HepG2 (cell line): ENCODE measurements around the gene CNNM3. TPM values are rescaled to one million over a fixed set of nuclear protein-coding genes. Genes with fewer than 3 reads are reported as not detected.

ENCODE experiments used
- KDM2A ChIP-seq: sonication (generic); formaldehyde crosslinking; IDR thresholded peaks from 2 replicates; pipeline ENCODE4 v1.4.0; 2020; ENCODE audit warnings: low read depth, missing genetic modification reagents, borderline replicate concordance
- KDM3A ChIP-seq: IDR thresholded peaks from 2 replicates; pipeline ENCODE4 v1.6.1; 2018; ENCODE audit warnings: low read depth, missing compliant biosample characterization
- MED8 ChIP-seq: sonication (generic); formaldehyde crosslinking; IDR thresholded peaks from 2 replicates; pipeline ENCODE4 v1.8.1; 2023; ENCODE audit warnings: mild to moderate bottlenecking, missing genetic modification reagents; ENCODE audit not compliant: insufficient replicate concordance
- NONO ChIP-seq, 2 experiments: fragments of 450-650 bp in 1 of 2; sonication (generic) in 1 of 2; formaldehyde crosslinking in 1 of 2; IDR thresholded peaks in 1 of 2; conservative IDR thresholded peaks in 1 of 2; 2 replicates each; pipeline versions ENCODE4 v1.6.1 to v1.8.0; 2017 to 2022; ENCODE audit warnings: mild to moderate bottlenecking in 1 of 2, missing genetic modification reagents in 1 of 2, moderate library complexity in 1 of 2
- NR3C1 ChIP-seq: sonication (generic); formaldehyde crosslinking; IDR thresholded peaks from 2 replicates; pipeline ENCODE4 v1.4.0; 2020; ENCODE audit warnings: missing genetic modification reagents
- PITX1 ChIP-seq: sonication (generic); formaldehyde crosslinking; IDR thresholded peaks from 2 replicates; pipeline ENCODE4 v1.5.1; 2020; ENCODE audit warnings: mild to moderate bottlenecking, missing genetic modification reagents
- THAP11 ChIP-seq: IDR thresholded peaks from 2 replicates; pipeline ENCODE4 v1.6.1; 2016; ENCODE audit warnings: missing biosample characterization, missing genetic modification reagents
- ZFP90 ChIP-seq: sonication (generic); formaldehyde crosslinking; IDR thresholded peaks from 2 replicates; pipeline ENCODE4 v1.8.0; 2022; ENCODE audit warnings: missing genetic modification reagents, mild to moderate bottlenecking, inconsistent platforms, borderline replicate concordance
- ZNF121 ChIP-seq: sonication (generic); formaldehyde crosslinking; IDR thresholded peaks from 2 replicates; pipeline ENCODE4 v1.5.0; 2020; ENCODE audit warnings: mild to moderate bottlenecking, missing genetic modification reagents
- ZNF138 ChIP-seq: sonication (generic); formaldehyde crosslinking; IDR thresholded peaks from 2 replicates; pipeline ENCODE4 v1.5.0; 2020; ENCODE audit warnings: mild to moderate bottlenecking, low read depth, missing genetic modification reagents
- ZNF230 ChIP-seq: sonication (generic); formaldehyde crosslinking; IDR thresholded peaks from 2 replicates; pipeline ENCODE4 v1.4.0; 2020; ENCODE audit warnings: mild to moderate bottlenecking, missing genetic modification reagents
- ZNF296 ChIP-seq: sonication (generic); formaldehyde crosslinking; conservative IDR thresholded peaks from 2 replicates; pipeline ENCODE4 v1.5.0; 2020; ENCODE audit warnings: mild to moderate bottlenecking, missing genetic modification reagents
- ZNF446 ChIP-seq: sonication (generic); formaldehyde crosslinking; IDR thresholded peaks from 2 replicates; pipeline ENCODE4 v1.5.0; 2020; ENCODE audit warnings: mild to moderate bottlenecking, missing genetic modification reagents
- ZNF564 ChIP-seq: sonication (generic); formaldehyde crosslinking; IDR thresholded peaks from 2 replicates; pipeline ENCODE4 v1.8.1; 2023; ENCODE audit warnings: mild to moderate bottlenecking, missing genetic modification reagents
- ZNF572 ChIP-seq: sonication (generic); formaldehyde crosslinking; IDR thresholded peaks from 2 replicates; pipeline ENCODE4 v1.5.1; 2020; ENCODE audit warnings: mild to moderate bottlenecking, missing genetic modification reagents
- ZNF709 ChIP-seq: sonication (generic); formaldehyde crosslinking; IDR thresholded peaks from 2 replicates; pipeline ENCODE4 v1.5.0; 2020; ENCODE audit warnings: mild to moderate bottlenecking, missing genetic modification reagents
- ZSCAN31 ChIP-seq: sonication (generic); formaldehyde crosslinking; IDR thresholded peaks from 2 replicates; pipeline ENCODE4 v1.5.0; 2020; ENCODE audit warnings: low read depth, mild to moderate bottlenecking, missing genetic modification reagents
- polyA plus RNA-seq, 8 experiments: library from polyadenylated mRNA; depleted of rRNA in 3 of 8; stranded (reverse) in 7 of 8; unstranded in 1 of 8; fragments of >200 nt; fragmentation: Illumina TruSeq in 4 of 8; extraction: Trizol in 4 of 8; gene quantifications; 2 replicates each; pipeline versions ENCODE4 v1.2.1 to v1.2.3, GENCODE V29; 2011 to 2016; ENCODE audit warnings: low read depth in 4 of 8, missing spikeins in 1 of 8, mixed read lengths in 1 of 8; ENCODE audit not compliant: insufficient read depth in 1 of 8
- total RNA-seq, 5 experiments: library from RNA; depleted of rRNA; stranded (reverse); fragments of >200 nt; fragmentation: Illumina TruSeq; extraction: Trizol; gene quantifications; 2 replicates each; pipeline ENCODE4 v1.2.3, GENCODE V29; 2016; ENCODE audit warnings: low read depth in 1 of 5
- TF ChIP-seq, protein P1 (sequence below): IDR thresholded peaks from 2 replicates; pipeline ENCODE4 v1.6.1; 2016; ENCODE audit warnings: missing compliant biosample characterization, missing genetic modification reagents, borderline replicate concordance
- TF ChIP-seq, protein P2 (sequence below): sonication (generic); formaldehyde crosslinking; IDR thresholded peaks from 2 replicates; pipeline ENCODE4 v1.9.0; 2022; ENCODE audit warnings: missing genetic modification reagents, mild to moderate bottlenecking, borderline replicate concordance
- TF ChIP-seq, protein P3 (sequence below): IDR thresholded peaks from 2 replicates; pipeline ENCODE4 v1.4.0; 2020; ENCODE audit warnings: mild to moderate bottlenecking, missing genetic modification reagents

The CNNM3 gene
- total and polyA plus RNA-seq, 2 of the 13 experiments (the other 11 are each of a cell fraction or from before 2014, with no cell fraction given): 21.2 to 27.9 TPM

DNA sequence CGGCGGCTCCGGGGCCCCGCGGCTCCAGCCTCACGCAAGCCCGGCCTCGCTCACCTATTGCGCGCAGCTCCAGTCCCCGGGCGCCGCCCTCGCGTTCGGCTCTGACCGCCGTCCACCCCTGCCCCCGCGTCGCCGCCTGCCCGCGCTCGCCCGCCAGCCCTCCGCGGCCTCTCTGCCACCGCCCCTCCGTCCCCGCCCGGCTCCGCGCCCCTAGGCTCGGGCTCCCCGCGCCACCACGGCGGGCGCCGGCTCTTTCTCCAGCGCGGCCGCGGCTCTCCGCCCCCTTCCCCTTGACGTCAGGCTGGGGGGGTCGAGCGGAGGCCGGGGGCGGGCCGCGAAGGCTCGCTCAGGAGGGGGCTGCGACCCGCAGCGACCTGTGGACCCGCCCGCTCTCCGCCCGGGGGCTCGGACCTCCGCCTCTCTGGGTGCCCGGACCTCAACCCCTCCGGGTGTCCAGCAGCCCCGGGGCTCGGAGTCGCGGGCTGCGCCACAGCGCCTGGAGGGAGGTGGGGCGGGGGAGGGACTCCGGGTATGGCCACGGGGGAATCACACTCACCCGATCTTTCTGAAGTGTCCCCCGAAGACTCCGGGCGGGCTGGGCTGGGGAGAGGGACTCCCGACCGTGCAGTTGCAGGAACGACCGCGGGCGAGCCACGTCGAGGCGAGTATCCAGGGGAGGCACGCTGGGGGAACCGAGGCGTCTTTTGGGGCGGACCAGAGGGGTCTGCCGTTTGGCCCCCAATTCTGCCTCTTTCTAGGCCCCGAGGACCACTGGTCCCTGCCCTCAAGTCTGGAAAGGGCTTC lies 54.0 kb downstream of the CNNM3 start, which contains the start of gene SEMA4C (continued):
- TF ChIP-seq NONO (IDR thresholded peaks at IDR 0.05): no peak
- peak; percentile 62; the same call in 1 of the 2 replicates for TF ChIP-seq NONO (CRISPR knock-in tag; conservative IDR thresholded peaks at IDR 0.05)
- peak; percentile 20 for TF ChIP-seq MED8 (CRISPR knock-in tag)
- 0 out of 2 replicates have a peak, but pooled peaks have one; percentile 42 for TF ChIP-seq ZSCAN31 (CRISPR knock-in tag)
- TF ChIP-seq, protein P1, sequence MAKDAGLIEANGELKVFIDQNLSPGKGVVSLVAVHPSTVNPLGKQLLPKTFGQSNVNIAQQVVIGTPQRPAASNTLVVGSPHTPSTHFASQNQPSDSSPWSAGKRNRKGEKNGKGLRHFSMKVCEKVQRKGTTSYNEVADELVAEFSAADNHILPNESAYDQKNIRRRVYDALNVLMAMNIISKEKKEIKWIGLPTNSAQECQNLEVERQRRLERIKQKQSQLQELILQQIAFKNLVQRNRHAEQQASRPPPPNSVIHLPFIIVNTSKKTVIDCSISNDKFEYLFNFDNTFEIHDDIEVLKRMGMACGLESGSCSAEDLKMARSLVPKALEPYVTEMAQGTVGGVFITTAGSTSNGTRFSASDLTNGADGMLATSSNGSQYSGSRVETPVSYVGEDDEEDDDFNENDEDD (CRISPR knock-in tag): peak; percentile 31; the same call in 1 of the 2 replicates
- TF ChIP-seq NR3C1 (CRISPR knock-in tag): no peak
- peak; percentile 51; the same call in 1 of the 2 replicates for TF ChIP-seq KDM2A (CRISPR knock-in tag)
- TF ChIP-seq ZNF138 (CRISPR knock-in tag): peak; percentile 23; the same call in 1 of the 2 replicates
- peak; percentile 20; the same call in 1 of the 2 replicates for TF ChIP-seq ZNF564 (CRISPR knock-in tag)
- peak; percentile 83; the same call in 1 of the 2 replicates for TF ChIP-seq ZFP90 (CRISPR knock-in tag)
- 0 out of 2 replicates have a peak, but pooled peaks have one; percentile 47 for TF ChIP-seq ZNF296 (CRISPR knock-in tag)
- TF ChIP-seq, protein P2, sequence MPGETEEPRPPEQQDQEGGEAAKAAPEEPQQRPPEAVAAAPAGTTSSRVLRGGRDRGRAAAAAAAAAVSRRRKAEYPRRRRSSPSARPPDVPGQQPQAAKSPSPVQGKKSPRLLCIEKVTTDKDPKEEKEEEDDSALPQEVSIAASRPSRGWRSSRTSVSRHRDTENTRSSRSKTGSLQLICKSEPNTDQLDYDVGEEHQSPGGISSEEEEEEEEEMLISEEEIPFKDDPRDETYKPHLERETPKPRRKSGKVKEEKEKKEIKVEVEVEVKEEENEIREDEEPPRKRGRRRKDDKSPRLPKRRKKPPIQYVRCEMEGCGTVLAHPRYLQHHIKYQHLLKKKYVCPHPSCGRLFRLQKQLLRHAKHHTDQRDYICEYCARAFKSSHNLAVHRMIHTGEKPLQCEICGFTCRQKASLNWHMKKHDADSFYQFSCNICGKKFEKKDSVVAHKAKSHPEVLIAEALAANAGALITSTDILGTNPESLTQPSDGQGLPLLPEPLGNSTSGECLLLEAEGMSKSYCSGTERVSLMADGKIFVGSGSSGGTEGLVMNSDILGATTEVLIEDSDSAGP (CRISPR knock-in tag): peak; percentile 66; the same call in 1 of the 2 replicates
- TF ChIP-seq, protein P3, sequence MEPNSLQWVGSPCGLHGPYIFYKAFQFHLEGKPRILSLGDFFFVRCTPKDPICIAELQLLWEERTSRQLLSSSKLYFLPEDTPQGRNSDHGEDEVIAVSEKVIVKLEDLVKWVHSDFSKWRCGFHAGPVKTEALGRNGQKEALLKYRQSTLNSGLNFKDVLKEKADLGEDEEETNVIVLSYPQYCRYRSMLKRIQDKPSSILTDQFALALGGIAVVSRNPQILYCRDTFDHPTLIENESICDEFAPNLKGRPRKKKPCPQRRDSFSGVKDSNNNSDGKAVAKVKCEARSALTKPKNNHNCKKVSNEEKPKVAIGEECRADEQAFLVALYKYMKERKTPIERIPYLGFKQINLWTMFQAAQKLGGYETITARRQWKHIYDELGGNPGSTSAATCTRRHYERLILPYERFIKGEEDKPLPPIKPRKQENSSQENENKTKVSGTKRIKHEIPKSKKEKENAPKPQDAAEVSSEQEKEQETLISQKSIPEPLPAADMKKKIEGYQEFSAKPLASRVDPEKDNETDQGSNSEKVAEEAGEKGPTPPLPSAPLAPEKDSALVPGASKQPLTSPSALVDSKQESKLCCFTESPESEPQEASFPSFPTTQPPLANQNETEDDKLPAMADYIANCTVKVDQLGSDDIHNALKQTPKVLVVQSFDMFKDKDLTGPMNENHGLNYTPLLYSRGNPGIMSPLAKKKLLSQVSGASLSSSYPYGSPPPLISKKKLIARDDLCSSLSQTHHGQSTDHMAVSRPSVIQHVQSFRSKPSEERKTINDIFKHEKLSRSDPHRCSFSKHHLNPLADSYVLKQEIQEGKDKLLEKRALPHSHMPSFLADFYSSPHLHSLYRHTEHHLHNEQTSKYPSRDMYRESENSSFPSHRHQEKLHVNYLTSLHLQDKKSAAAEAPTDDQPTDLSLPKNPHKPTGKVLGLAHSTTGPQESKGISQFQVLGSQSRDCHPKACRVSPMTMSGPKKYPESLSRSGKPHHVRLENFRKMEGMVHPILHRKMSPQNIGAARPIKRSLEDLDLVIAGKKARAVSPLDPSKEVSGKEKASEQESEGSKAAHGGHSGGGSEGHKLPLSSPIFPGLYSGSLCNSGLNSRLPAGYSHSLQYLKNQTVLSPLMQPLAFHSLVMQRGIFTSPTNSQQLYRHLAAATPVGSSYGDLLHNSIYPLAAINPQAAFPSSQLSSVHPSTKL (CRISPR knock-in tag): peak; percentile 26; the same call in 1 of the 2 replicates
- 0 out of 2 replicates have a peak, but pooled peaks have one; percentile 9 for TF ChIP-seq ZNF121 (CRISPR knock-in tag)
- TF ChIP-seq KDM3A: peak; percentile 50; the same call in 1 of the 2 replicates
- peak; percentile 31; the same call in 1 of the 2 replicates for TF ChIP-seq ZNF230
- no peak for TF ChIP-seq PITX1 (CRISPR knock-in tag)
- 0 out of 2 replicates have a peak, but pooled peaks have one; percentile 18 for TF ChIP-seq THAP11 (CRISPR knock-in tag)
- peak; percentile 63; the same call in 1 of the 2 replicates for TF ChIP-seq ZNF709 (CRISPR knock-in tag)
- peak; percentile 14; the same call in 1 of the 2 replicates for TF ChIP-seq ZNF446 (CRISPR knock-in tag)
- TF ChIP-seq ZNF572: 0 out of 2 replicates have a peak, but pooled peaks have one; percentile 10
